AG04450 (cell line): ENCODE measurements around the gene TBC1D14. TPM values are rescaled to one million over a fixed set of nuclear protein-coding genes. Genes with fewer than 3 reads are reported as not detected.

Source experiments
- CTCF ChIA-PET: fragments of 300-600, 350-600 bp; formaldehyde crosslinking; extraction: SDS; loops from one replicate; lab custom pipeline; 2022; ENCODE audit warnings: antibody characterized with exemption, inconsistent platforms; lab: Charles Lee
- POLR2A ChIA-PET: fragments of 350-600 bp; formaldehyde crosslinking; extraction: SDS; loops from one replicate; lab custom pipeline; 2021; ENCODE audit warnings: antibody characterized with exemption, inconsistent platforms; lab: Yijun Ruan, JAX
- DNase-seq: peaks from one replicate; pipeline ENCODE4 v3.0.0-alpha.2; 2011; ENCODE audit warnings: low read depth, low spot score
- H3K27ac ChIP-seq: one replicate; pipeline ENCODE4 v1.5.1; 2012; ENCODE audit warnings: low read depth, low read length, control low read depth
- H3K27me3 ChIP-seq: one replicate; pipeline ENCODE4 v1.6.0; 2012; ENCODE audit warnings: low read length; ENCODE audit not compliant: control insufficient read depth, insufficient read depth
- H3K4me3 ChIP-seq: 2 replicates; pipeline ENCODE4 v1.5.1; 2011; ENCODE audit warnings: mild to moderate bottlenecking, low read depth, low read length, control low read depth
- H3K9me3 ChIP-seq: 2 replicates; pipeline ENCODE4 v1.5.1; 2012; ENCODE audit warnings: low read length; ENCODE audit not compliant: control insufficient read depth, insufficient read depth
- polyA plus RNA-seq: library from polyadenylated mRNA; depleted of rRNA; stranded (reverse); fragments of >200 nt; gene quantifications from 2 replicates; pipeline ENCODE4 v1.2.3, GENCODE V29; 2011
- TF ChIP-seq, protein P1 (sequence below): IDR thresholded peaks from 2 replicates; pipeline ENCODE4 v1.5.1; 2011; ENCODE audit warnings: low read depth, low read length, control low read depth, inconsistent platforms

TBC1D14 gene
- polyA plus RNA-seq, 1 experiment: 46.3 TPM

DNA sequence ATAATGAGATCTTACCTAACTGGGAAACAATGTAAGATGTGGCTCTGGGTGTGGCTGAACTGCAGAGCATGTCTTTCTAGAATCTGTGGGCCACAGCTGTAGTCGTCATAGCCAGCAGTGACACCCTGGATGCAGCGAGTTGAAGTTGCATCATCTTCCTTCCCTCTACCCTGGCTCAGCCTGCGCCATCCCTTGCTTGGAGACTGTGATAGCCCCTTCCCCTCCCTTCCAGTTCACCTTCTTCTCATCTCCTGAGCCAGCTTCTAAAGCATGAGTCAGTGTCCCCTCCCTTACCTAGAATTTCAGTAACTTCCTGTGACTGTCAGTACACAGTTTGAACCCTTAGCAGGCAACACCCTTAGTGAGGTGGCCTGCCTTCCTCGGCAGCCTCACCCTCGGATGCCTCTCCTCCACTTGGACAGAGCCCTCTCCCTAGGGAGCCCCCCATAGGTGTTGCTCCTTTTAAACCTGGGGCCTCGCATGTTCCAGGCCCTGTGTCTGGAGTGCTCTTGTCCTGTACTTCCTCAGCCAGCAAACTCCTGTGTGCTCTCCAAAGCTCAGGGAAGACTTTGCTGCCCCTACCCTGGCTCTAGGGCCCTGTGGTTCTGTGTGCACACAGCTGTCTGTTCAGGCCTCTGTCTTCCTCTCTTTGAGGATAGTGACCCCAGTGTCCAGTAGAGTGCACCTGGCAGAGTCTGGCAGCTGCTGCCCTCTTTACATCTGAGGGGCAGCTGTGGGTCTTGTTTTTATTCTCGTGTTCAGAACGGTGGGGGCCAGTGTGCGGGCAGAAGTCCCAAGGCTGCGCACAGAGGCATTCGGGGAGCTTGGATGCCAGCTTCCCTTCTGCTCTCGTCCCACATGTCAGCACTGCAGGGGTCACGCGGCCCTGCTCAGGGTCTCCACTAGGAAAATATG lies 89.8 kb downstream of the TBC1D14 start:
- TF ChIP-seq, protein P1, sequence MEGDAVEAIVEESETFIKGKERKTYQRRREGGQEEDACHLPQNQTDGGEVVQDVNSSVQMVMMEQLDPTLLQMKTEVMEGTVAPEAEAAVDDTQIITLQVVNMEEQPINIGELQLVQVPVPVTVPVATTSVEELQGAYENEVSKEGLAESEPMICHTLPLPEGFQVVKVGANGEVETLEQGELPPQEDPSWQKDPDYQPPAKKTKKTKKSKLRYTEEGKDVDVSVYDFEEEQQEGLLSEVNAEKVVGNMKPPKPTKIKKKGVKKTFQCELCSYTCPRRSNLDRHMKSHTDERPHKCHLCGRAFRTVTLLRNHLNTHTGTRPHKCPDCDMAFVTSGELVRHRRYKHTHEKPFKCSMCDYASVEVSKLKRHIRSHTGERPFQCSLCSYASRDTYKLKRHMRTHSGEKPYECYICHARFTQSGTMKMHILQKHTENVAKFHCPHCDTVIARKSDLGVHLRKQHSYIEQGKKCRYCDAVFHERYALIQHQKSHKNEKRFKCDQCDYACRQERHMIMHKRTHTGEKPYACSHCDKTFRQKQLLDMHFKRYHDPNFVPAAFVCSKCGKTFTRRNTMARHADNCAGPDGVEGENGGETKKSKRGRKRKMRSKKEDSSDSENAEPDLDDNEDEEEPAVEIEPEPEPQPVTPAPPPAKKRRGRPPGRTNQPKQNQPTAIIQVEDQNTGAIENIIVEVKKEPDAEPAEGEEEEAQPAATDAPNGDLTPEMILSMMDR: no peak
- no peak overlapping the region for H3K4me3 ChIP-seq
- H3K27ac ChIP-seq: no peak overlapping the region
- H3K9me3 ChIP-seq: no peaks in the 10 kb centered on the region
- ChIA-PET CTCF (no interaction called here), POLR2A (no interaction called here)
- no peak for DNase-seq
- H3K27me3 ChIP-seq: no peaks in the 10 kb centered on the region

DNA sequence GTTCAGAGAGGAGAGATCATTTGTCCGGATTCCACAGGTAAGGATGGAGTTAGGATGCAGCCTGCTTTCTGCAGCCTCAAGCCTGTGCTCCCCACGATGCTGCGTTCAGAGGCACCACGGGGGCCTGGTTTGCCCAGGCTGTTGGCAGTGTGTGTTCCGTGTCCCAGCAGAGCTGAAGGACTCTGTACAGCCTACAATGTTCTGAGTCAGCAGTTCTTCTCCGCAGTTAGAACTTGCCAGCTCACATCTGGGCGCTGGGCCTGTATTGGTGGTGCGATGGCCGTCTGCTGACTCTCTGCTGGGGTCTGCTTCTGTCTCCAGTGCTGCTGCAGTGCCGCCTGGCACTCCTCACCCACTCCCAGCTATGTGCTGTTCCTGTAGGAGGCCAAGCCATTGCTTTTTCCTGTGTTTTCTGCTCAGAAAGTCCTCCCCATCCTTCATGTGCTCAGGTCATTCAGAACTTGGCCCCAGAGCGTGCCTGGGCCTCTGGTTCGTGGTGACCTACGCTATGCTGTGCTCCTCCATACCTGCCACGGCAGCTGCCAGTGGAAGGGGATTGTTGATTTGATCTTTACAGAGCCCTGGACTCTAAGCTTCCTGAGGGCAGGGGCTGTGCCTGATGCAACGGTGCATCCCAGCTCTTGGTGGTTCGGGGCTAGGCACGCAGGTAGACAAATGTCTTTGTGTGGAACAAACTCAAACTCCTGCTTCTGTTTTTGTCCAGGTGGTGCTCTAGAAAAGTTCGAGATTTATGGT lies 91.0 kb downstream of the TBC1D14 start:
- DNase-seq: no peak
- CTCF ChIA-PET: no interaction called here
- TF ChIP-seq, protein P1: no peak
- Histone ChIP-seq H3K4me3 (no peak overlapping the region), H3K9me3 (no peaks in the 10 kb centered on the region), H3K27me3 (no peaks in the 10 kb centered on the region), H3K27ac (no peak overlapping the region)
- POLR2A ChIA-PET: no interaction called here

- POLR2A ChIA-PET: no interaction called here
- Histone ChIP-seq H3K4me3 (no peak overlapping the region), H3K9me3 (no peaks in the 10 kb centered on the region), H3K27ac (no peak overlapping the region), H3K27me3 (no peaks in the 10 kb centered on the region)
- TF ChIP-seq, protein P1: no peak
- CTCF ChIA-PET: no interaction called here
- no peak for DNase-seq
These were observed 91.6 kb downstream of the TBC1D14 start for GRCh38 chr4:7001271-7001670.

GRCh38 chr4:7002336-7002735 lies 92.7 kb downstream of the TBC1D14 start:
- H3K9me3 ChIP-seq: no peaks in the 10 kb centered on the region
- H3K4me3 ChIP-seq: no peak overlapping the region
- TF ChIP-seq, protein P1: no peak
- ChIA-PET CTCF (no interaction called here), POLR2A (no interaction called here)
- no peaks in the 10 kb centered on the region for H3K27me3 ChIP-seq
- DNase-seq: no peak
- no peak overlapping the region for H3K27ac ChIP-seq
